Activated CD8-positive, alpha-beta memory T cell treated with anti-CD3 and anti-CD28 coated beads for 36 hours (primary cell): Measurements from ENCODE around the gene RGS7BP. TPM values are rescaled to one million over a fixed set of nuclear protein-coding genes. Genes with fewer than 3 reads are reported as not detected.
"Not testable (repeated sequence)": the region's sequence is repeated elsewhere in the genome, so short reads cannot be mapped to it uniquely, and the experiment has no call there.

ENCODE experiments used
- CTCF ChIA-PET: fragments of 350-600 bp; sonication (Branson Sonifier 250); formaldehyde crosslinking; loops from one replicate; lab custom pipeline; 2021; ENCODE audit warnings: antibody characterized with exemption; lab: Charles Lee
- POLR2A ChIA-PET: fragments of 350-600 bp; sonication (Branson Sonifier 250); formaldehyde crosslinking; loops from one replicate; lab custom pipeline; 2021; ENCODE audit warnings: antibody characterized with exemption; lab: Charles Lee
- total RNA-seq, 2 experiments: library from RNA; stranded (reverse); gene quantifications; one replicate each; pipeline ENCODE4 v1.2.3, GENCODE V29; 2021

The RGS7BP gene
- total RNA-seq, 2 experiments from 2014 or later: not detected

DNA sequence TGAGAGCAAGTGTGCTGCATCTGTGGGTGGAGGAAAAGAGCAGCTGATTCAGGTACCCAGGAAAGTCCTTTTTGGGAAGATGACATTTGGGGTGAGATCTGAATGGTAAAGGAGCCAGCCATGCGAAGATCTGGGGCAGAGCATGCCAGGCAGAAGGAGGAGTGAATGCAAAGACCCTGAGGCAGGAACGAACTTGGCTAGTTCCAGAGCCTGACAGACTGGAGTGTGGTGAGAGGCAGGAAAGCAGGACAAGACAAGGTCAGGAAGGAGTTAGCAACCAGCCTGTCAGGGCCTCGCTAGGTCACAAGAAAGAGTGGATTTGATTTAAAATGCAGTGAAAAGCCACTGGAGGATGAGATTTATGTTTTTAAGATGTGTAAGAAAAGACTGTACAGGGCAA lies 28.2 kb downstream of the RGS7BP start:
- POLR2A ChIA-PET: no interaction called here
- CTCF ChIA-PET: no interaction called here

DNA sequence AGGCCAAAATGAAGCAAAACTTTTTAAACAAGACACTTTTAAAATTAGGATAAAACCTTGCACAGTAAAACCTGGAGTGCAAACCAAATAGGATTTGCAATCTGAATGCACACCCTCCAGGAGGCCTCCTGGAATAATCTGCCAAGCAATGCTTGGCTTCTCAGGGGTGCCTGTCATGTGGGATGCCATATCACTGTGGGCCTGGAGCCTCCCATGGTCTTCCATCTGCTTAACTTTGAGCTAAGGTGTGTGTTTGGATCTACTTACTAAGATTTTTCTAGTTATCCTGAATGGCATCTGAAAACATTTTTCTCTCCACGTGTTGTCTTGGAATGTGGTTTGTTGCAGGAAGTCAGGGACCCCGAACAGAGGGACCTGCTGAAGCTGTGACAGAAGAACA lies 52.1 kb downstream of the RGS7BP start:
- POLR2A ChIA-PET: no interaction called here
- CTCF ChIA-PET: no interaction called here

DNA sequence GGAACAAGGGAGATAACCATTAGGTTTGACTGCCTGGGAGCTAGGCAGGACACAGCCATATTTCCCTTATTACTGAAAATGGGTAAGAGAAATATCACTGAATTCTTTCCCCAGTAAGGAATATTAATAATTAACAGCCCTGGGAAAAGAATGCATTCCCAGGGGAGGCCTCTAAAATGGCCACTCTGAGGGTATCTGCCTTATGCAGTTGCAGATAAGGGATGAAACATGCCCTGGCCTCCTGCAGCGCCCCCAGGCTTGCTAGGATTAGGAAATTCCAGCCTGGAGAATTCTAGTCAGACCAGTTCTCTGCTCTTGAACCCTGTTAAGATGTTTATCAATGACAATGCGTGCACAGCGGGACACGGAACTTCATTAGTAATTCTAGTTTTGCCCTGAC lies 52.8 kb downstream of the RGS7BP start:
- CTCF ChIA-PET, POLR2A ChIA-PET: not testable (repeated sequence)

DNA sequence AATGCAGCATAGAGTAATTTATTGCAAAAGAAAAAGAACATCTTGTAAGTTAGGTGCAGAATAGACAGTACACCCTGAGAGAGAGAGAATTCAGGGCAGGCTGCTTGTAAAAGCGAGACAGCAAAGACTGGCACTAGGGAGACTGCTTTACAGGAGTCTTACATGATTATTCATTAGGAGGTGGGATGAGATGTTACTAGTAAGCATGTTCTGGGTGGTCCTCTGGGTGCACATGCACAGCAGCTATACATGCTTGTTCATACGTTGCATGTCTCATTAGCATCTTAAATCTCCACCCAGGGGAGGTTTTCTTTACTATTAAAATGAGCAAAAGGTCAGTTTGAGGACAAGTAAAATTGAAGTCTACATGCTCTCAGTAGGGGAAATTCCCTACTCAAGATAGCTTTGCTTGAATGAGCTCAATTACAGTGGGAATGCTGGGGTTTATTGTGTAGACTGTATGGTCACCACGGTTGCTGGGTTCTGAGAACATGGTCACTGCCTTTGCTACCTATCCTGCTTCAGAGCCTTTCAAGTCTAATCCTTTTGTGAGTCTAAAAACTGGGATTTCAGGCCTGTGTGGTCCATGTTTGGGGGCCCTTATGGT lies 60.6 kb downstream of the RGS7BP start:
- ChIA-PET POLR2A (no interaction called here), CTCF (no interaction called here)

DNA sequence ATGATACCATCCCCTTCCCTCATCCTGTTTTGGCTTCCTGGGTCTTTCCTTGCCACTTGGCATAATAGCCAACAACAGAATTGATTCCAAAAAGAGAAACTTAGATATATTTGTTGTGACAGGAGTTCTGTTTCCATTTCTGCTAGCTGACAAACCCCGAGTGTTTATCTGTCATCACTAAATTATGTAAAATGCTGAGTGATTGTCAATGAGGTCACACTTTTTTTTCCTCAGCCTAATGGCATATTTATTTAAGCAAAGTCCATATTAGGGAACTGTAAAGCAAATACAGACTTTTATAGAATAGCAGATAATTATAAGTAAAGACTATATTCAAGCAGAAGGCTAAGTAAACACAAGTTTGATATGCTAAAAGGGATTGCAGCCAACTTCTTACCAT lies 64.0 kb downstream of the RGS7BP start:
- ChIA-PET CTCF (no interaction called here), POLR2A (no interaction called here)

DNA sequence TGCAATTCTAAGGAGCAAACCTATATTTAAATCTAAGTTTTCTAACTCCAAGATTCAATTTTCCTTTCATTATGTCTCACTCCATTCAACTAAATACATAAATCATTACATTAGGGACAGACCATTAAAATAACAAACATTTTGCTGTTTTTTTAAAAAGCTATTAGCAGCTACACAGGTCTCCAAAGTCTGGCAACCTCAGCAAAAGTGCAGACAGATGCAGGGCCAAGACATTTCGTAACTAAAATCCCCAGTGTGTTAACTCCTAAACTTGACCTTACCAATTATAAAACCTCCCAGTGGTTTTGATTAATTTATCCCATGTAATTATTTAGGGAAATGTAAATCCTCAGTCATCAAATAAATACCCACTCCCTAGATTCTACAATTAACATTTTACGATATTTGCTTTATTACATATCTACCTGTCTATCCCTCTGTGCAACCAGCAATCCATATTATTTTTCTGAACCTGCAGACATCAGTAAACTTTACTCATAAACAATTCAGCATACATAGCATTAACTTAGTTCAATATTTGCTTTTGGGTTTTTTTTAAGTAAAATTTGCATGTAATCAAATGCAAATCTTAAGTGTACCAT lies 64.7 kb downstream of the RGS7BP start:
- POLR2A ChIA-PET: no interaction called here
- CTCF ChIA-PET: no interaction called here

DNA sequence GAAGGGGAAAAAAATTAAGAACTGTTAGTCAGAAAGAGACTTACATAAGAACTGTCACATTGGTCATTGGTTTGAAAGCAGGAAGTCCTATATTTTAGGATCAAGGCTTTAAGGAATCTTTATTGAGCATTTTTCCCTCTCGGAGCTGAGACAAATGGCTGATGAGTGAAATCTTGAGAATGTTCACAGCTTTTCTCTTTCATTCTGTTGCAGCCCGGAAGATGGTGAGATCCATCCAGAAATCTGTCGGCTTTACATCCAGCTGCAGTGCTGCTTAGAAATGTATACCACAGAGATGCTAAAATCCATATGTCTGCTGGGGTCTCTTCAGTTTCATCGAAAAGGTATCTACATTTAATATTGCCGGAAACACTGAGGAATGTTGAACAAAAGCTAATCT lies 69.7 kb downstream of the RGS7BP start:
- POLR2A ChIA-PET: no interaction called here
- CTCF ChIA-PET: no interaction called here

DNA sequence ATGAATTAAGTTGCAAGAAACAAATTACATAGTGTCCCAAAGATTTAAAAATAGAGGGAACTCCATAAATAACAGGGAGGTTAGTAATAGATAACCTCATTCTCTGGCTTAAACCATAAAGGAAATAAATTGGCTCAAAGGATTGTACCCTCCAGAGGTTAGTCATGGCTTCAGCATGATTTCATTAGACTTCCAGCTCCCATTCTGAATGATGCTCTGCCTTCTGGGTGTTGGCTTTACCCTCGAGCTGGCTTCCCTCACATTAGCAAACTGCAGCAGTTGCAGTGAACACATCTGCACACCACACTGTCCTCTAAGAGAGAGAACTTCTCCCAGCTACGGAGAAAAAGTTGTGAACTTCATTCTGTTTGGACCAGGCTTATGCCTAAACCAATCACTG lies 70.4 kb downstream of the RGS7BP start:
- POLR2A ChIA-PET: no interaction called here
- CTCF ChIA-PET: no interaction called here

DNA sequence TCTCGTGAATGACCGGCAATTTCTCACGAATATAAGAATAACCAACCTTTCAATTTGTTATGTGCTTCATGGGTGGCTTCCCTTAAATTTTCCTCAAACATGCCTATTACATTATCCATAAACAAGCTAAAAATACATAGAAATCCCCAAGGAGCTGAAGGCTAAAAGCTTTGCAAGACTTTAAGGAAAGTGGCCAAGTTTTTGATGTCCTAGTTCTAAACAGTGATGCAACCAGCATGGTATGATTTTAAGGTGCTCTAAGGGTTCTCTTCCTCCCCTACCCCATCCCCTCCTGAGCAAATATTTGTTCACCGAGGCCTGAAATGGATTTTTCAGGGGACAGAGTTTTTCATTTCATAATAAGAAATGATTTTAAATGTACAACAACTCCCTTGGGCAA lies 79.8 kb downstream of the RGS7BP start:
- ChIA-PET POLR2A (no interaction called here), CTCF (no interaction called here)

DNA sequence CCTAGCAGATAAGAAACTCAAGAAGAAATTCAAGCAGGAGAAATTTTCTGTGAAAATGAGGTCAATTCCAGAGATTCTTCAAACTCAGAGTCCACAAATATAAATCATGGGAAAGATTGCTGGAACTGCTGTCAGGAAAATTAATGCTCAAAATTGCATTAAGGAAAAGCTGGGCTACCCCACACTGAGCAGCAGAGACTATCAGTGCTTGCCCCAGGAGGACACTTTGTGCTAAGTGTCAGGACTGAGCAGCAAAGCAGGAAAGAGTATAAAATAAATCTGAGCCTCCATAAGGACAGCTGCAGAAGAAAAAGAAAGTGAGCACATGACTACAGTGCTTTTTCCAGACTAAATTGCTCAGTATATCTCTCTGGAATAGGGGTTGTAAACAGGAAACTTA lies 81.6 kb downstream of the RGS7BP start:
- POLR2A ChIA-PET: no interaction called here
- CTCF ChIA-PET: no interaction called here

DNA sequence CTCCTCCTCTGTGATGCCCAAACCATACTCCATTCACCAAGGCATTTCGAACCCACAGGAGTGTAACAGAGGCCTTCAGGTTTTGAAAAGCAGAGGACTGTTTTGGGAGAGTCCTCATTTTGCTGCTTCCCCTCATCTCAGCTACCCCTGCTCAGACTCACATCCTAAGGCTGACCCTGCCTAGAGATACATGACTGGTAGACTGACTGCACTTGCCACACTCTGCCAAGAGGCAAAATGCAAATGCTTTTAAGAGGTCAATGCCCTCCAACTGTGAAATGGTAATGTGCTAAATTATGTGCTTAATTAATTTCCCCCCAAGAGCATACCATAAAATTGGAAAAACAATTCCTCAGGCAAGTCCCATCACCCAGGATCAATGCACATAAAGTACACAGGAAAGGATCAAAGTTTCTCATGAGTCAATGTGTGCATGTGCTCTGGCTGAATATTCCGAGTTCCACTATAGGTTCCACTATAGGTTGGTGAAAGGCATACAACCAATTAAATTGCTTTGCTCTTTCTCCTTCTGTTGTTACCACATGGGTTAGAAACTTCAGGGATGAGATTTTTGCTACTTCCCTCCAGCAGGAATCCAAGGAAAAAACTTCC lies 87.0 kb downstream of the RGS7BP start:
- ChIA-PET CTCF (no interaction called here), POLR2A (no interaction called here)

DNA sequence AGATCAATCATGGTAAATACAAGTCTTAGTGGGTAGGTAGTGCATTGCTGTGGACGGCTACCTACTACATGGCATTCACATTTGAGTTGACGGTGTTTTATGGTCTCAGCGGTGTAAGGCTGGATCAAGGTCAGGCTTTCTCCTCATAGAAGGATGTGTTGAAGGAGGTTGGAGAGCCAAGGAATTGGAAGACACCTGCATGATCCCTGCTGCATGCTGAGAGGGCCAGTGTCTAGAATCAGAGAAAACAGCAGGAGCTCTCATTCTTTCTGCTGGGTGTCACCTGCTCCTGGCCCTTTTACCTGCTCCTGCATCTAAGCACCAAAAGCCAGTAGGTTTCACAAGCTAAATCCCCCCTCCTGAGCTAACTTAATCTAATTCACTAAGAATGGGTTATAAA lies 88.2 kb downstream of the RGS7BP start:
- POLR2A ChIA-PET: no interaction called here
- CTCF ChIA-PET: no interaction called here

DNA sequence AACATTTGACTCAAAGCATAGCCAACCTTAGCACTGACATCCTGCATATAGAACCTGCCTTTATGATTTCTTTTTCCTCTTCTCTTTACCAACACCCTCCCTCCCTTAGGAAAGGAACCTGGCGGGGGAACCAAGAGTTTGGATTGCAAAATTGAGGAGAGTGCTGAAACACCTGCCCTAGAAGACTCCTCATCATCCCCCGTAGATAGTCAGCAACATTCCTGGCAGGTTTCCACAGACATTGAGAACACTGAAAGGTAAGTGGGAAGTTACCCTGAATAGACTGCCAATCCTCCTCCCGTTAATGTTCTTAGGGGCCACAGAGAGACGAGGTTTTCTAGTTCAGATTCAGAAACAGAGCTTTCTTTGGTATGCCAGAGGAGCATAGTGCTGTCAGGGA lies 88.8 kb downstream of the RGS7BP start:
- POLR2A ChIA-PET: no interaction called here
- CTCF ChIA-PET: no interaction called here

DNA sequence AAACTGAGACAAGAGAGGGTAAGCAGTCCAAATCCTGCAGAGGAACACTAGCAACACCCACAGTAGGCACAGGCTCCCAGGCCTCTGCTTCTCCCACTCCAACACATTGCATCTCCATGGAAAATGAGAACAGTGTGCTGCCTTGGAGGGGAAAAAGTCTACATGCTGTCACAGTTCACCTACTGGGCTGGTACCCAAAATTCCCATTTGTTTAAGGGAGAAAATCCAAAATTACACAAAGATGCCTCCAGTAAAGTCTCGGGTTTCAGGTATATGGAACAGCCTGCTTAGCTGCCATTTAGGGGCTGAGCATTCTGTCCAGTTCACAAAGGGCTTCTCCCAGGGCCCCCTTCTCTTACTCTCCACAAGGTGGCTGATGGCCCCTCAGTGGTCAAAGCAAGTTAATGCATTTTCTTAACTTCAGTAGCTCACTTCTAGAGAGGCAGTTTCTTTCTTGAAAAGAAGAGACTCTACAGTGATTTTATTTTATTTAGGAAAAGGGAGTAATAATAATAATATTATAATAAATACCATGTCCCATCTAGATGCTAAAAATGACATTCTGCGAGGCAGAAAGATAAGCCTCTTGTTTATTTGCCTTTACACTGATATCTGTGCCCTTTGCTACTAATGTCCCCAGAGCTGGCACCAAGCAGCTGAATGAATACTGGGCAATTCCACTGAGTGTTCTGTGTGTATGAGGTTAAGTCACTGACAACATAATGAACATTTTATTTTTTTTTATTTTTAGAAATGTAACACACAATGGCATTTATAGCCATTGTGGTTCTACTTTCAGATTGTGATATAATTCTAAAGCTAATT lies 89.4 kb downstream of the RGS7BP start:
- ChIA-PET CTCF (interaction anchor here (0.6 kb wide), 1 partner anchor 28 kb away, joined by 3 read pairs; no protein-coding TSS in a partner anchor), POLR2A (no interaction called here)

DNA sequence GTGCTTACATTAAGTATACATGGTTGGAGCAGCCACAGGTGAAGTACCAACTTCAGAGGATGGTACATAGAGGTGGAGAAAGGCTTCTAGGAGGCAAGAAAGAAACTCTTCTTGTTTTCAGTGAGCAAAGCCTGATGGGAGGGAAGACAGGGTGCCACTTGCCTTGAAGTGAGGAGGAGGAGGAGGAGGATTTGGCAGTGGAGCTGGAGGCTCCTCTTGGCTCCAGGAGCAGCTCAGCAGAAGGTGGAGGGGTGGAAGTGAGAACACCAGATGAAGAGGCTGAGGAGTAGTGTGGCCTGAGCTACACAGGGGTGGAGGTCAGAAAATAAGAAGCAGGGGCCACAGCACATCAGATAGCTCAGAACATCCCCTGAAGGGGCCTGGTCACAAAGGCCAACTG lies 93.4 kb downstream of the RGS7BP start:
- CTCF ChIA-PET: no interaction called here
- POLR2A ChIA-PET: no interaction called here

DNA sequence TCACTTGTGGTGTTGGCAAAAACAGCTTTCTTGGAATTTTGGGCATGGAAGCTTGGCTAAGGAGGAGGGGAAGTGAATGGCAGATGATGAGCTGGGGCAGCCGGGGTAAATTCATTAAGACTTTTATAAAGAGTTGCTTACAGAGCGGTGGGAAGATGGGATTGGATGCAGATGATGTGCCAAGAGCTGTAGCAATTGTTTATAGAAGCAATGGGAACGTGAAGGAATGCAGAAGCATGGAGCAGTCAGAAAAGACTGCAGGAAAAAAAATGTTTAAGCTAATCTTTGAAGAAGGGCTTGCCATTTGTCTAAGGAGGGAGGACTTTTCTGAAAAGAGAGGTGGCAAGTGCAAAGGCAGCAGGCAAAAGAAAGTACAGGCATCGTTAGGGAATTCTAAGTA lies 97.9 kb downstream of the RGS7BP start:
- POLR2A ChIA-PET: no interaction called here

DNA sequence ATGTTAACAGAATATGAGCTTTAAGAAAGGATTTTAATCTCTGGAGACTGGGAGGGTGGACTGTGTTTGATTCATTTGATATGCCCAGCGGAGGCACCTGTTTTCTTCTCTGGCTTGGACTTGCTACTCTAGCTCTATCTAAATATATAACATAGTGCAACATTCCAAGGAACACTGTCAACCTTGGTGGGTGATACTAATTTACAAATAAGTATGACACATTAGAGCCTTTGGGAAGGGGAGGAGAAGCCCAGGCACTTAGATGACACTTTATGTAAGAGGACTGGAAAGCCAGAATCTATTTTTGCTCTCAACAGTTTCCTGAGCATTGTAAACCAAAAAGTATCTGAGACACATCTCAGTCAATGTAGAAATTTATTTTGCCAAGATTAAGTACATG lies 101.1 kb downstream of the RGS7BP start:
- CTCF ChIA-PET: no interaction called here
- POLR2A ChIA-PET: interaction anchor here (0.6 kb wide), 1 partner anchor 26 kb away, joined by 4 read pairs; no protein-coding TSS in a partner anchor

More for the DNA sequence above, 97.9 kb downstream of the RGS7BP start:
- CTCF ChIA-PET: no interaction called here

DNA sequence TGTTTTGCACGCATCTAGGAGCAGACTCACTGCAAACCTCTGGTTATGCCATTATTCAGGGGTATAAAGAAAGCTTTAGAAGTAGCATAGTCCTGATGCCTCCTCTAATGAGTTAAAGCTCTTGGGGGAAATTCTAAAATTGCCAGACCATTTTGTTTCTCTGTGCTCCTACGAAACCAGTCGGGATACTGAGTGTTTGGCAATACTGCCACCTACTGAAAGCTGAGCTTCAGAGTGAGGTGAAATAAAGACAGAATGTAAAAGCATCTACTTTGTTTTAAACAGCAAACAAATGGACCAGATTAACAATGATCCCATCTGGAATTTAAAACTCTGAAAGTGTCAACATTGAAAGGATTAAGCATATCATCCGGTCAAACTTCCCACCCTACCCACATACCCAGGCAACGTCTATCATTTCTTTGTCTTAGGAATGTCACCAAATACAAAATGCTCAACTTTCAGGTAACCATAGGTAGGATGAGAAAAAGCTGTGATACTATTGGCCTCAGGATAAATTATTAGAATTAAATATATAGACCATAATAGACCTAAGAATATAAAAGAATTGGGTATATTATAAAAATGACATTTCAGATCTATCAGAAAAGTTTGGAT lies 106.6 kb downstream of the RGS7BP start:
- ChIA-PET CTCF (no interaction called here), POLR2A (no interaction called here)

DNA sequence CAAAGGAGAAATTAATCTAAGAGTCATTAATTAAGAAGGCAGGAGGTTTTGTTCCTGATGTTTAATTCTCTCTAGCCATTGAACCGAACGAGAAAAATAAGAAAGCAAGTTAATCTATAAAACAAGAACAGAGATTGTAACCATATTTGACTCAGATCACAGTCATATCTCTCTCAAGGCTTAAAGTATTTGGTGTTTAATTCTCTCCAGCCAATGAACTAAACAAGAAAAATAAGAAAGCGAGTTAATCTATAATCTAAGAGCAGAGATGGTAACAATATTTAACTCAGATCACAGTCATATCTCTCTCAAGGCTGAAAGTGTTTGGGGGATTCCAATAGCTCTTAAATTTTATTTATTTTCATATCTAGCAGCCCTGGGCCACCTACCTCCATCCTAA lies 110.1 kb downstream of the RGS7BP start:
- ChIA-PET CTCF (no interaction called here), POLR2A (no interaction called here)

DNA sequence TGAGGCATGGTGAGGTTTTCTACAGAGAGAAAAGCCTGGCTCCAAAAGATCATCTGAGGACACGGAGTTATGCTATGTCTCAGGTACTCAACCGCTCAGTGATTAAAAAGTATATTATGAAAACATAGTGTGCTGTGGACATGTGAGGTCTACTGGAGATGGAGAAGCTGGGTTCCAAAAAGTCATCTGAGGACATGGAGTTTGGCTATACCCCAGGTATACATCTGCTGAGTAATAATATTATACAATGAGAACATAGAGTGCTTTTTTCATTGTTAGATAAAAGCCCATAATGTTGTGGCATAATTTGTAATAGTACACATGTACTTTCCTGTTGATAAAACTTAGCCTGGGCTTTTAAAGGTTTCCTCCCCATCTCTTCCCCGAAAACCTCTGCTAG lies 113.8 kb downstream of the RGS7BP start:
- ChIA-PET CTCF (no interaction called here), POLR2A (no interaction called here)
